Muscle layer of colon (tissue), 2 donors: ENCODE results near the gene LPAR3.

ENCODE experiments used
- H3K27ac ChIP-seq: one replicate; pipeline ENCODE4 v1.7.0; 2013; ENCODE audit warnings: low read depth, mild to moderate bottlenecking, low read length, moderate library complexity
- H3K27me3 ChIP-seq, 2 donors: one replicate each; pipeline ENCODE4 v1.7.0; 2013; ENCODE audit warnings: low read length in 2 of 2, mild to moderate bottlenecking in 2 of 2; ENCODE audit not compliant: insufficient read depth in 2 of 2, control insufficient read depth in 1 of 2
- H3K36me3 ChIP-seq: one replicate; pipeline ENCODE4 v1.7.0; 2013; ENCODE audit warnings: mild to moderate bottlenecking, low read length; ENCODE audit not compliant: insufficient read depth
- H3K4me1 ChIP-seq: one replicate; pipeline ENCODE4 v1.7.0; 2013; ENCODE audit warnings: mild to moderate bottlenecking, low read length; ENCODE audit not compliant: insufficient read depth
- H3K4me3 ChIP-seq, 2 donors: one replicate each; pipeline ENCODE4 v1.7.0; 2013; ENCODE audit warnings: low read length in 2 of 2, low read depth in 1 of 2, mild to moderate bottlenecking in 1 of 2, moderate library complexity in 1 of 2
- H3K9ac ChIP-seq: one replicate; pipeline ENCODE4 v1.7.0; 2013; ENCODE audit warnings: low read length
- H3K9me3 ChIP-seq: one replicate; pipeline ENCODE4 v1.7.0; 2013; ENCODE audit warnings: mild to moderate bottlenecking, low read length
- donor health status: abdominal sarcoma.
- donor health status: Adenocarcinoma of cecum.

Gene LPAR3

DNA sequence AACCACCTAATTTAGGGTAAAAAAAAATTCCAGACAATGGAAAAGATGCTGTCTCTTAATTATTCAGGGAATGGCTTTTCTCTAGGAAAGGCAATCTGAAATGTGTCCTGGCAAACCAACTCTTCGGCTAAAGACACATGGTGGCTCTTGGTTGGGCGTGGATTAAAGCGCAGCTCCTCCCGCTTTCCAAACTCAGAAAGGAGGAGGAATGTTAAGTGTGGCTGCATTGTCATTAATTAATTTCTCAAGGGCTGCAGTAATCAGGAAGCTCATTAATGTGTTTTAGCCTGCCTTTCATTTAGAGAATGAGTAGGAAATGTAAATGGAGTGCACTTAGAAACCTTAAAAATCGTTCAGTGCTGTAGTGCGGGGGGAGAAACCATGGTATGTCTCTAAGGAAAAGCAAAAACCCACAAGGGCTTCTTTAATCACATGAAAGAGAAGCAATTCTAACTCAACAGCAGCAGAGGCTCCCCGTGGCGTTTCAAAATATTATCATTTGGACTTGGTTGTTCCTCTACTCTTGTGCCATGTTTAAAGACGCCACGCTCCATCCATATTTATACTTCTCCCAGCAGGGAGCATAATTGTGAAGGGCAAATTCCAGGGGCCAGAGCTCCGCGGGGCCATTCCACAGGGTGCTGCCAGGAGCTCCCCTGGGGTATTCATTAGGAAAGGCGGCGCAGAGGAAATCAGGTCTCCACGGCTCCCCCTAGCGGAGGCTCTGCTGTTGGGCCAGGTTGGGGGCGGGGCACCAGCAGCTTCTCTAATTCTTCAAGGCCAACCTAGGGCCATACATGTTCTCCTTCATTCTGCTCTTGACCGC is 110.8 kb downstream of the LPAR3 start:
- Histone ChIP-seq H3K9me3 (no peaks in the 10 kb centered on the region), H3K4me1 (peaks cover 22% of the 10 kb centered on the region), H3K4me3 (no peak overlapping the region), H3K27me3 (no peaks in the 10 kb centered on the region), H3K27ac (no peak overlapping the region), H3K36me3 (no peaks in the 10 kb centered on the region), H3K9ac (no peak overlapping the region)

DNA sequence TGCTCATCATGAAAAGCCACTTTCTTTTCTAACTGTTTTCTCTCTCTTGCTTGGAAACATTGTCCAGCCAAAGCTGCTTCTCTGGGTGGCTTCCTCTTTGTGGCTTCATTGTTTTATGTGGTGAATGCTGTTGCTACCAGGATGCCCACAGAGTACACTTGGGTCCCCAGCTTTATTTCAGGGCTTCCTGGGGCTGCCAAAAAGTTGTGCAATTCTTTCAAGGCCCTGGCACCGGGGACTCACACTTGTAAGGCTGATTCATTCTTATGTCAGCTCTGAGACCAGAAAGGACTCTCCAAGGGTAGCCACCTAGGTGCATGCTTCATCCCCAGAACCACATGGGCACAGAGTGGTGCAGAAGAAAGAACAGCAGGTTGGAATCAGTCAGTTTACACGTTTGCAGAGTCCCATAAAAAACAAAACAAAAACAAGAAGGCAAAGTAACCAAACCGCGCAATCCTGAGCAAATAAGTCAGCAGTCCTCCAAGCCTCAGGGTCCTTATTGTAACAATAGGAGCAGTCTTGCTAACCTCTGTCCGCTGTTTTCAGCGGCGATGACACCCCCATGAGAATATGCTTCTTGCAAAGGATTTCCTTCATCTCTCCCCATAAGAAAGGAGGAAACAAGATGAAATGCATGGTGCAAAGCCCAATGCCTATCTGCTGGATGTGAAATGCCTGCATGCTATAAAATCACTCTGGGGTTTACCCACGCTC is 112.8 kb downstream of the LPAR3 start:
- Histone ChIP-seq H3K36me3 (no peaks in the 10 kb centered on the region), H3K4me1 (peaks cover 12% of the 10 kb centered on the region)

DNA sequence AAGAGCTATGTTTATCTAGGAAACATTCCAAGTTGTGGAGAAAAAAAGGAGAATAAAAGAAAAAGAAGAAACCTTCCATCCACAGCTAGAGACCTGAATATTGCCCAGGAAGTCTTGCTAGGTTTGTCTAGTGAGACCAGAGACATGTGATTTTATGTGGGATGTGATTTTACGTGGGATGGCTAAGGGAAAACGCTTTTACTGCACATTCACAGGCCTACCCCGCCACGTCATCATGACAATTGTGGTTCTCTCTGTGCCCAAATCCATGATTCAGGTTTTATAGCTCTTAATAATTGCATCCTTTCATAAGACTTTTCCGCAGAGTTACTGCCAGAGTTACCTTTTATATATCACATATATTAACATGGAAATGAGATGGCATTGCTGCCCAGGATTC is 116.4 kb downstream of the LPAR3 start:
- peaks cover 5% of the 10 kb centered on the region for H3K4me1 ChIP-seq
- no peaks in the 10 kb centered on the region for H3K9me3 ChIP-seq
- H3K9ac ChIP-seq: no peak overlapping the region
- no peaks in the 10 kb centered on the region for H3K27me3 ChIP-seq
- no peak overlapping the region for H3K27ac ChIP-seq
- H3K4me3 ChIP-seq: no peak overlapping the region
- no peaks in the 10 kb centered on the region for H3K36me3 ChIP-seq

More for the DNA sequence above, 112.8 kb downstream of the LPAR3 start:
- no peak overlapping the region for H3K4me3 ChIP-seq
- H3K9ac ChIP-seq: no peak overlapping the region
- H3K27me3 ChIP-seq: no peaks in the 10 kb centered on the region
- no peaks in the 10 kb centered on the region for H3K9me3 ChIP-seq
- no peak overlapping the region for H3K27ac ChIP-seq

DNA sequence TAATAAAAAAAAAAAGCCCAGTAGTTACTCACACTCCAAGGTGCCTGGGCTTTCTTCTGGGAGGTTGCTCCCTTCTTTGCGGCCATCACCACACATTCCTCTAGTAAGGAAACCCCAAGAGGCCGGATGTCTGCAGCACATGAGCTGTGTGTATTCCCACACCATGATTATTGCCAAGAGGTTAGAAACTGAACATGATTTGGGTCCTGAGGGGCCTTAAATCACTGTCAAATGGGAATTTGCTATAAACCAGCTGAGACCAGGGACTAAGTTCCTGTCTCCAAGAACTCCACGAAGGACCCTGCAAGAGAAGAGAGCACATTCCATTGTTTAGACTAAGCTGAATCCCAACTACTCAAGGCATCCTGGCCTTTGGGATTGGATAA is 117.5 kb downstream of the LPAR3 start:
- Histone ChIP-seq H3K36me3 (no peaks in the 10 kb centered on the region), H3K9ac (no peak overlapping the region), H3K4me3 (no peak overlapping the region), H3K27me3 (no peaks in the 10 kb centered on the region), H3K9me3 (no peaks in the 10 kb centered on the region), H3K27ac (no peak overlapping the region), H3K4me1 (peaks cover 5% of the 10 kb centered on the region)

DNA sequence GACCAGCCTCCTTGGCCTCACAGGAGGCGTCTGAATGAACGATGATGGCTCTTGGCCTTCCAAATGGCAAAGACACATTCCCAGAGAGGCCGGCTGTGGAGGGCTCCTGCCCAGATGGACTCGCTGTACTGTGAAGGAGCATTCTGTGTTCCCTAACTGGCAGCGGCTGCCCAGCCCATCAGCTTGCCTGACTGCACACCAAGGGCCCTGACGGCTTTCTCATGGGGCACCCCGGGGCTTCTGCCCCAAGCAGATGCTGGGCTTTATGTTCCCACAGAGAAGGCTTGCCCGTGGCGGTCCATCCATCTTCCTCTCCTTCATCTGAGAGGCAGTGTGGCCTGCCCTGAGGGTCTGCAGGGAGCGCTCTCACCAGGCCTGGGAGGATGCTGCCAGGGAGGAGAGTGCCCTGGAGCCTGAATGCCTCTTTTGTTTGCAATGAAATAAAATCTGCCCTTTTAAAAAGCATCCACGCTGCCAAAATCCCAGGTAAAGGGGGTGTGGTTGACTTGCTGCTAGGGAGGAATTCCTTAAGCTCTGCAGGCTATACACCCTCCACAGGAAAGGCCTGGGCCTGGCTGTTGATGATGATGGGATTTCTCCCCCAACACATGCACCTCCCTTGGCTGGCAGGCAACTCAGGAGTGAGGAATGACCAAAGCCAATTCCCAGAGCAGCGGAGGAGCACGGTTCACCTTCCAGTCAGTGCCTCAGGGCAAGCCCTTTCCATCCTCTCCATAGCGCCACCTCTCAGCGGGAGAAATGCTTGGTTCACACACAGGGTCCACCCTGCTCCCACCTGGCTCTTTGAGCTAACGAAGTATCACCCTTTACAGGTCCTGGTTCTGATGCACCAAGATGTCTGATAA is 118.1 kb downstream of the LPAR3 start:
- Histone ChIP-seq H3K36me3 (no peaks in the 10 kb centered on the region), H3K27me3 (no peaks in the 10 kb centered on the region), H3K4me1 (peaks cover 2% of the 10 kb centered on the region), H3K27ac (no peak overlapping the region), H3K9ac (no peak overlapping the region), H3K4me3 (no peak overlapping the region), H3K9me3 (no peaks in the 10 kb centered on the region)

DNA sequence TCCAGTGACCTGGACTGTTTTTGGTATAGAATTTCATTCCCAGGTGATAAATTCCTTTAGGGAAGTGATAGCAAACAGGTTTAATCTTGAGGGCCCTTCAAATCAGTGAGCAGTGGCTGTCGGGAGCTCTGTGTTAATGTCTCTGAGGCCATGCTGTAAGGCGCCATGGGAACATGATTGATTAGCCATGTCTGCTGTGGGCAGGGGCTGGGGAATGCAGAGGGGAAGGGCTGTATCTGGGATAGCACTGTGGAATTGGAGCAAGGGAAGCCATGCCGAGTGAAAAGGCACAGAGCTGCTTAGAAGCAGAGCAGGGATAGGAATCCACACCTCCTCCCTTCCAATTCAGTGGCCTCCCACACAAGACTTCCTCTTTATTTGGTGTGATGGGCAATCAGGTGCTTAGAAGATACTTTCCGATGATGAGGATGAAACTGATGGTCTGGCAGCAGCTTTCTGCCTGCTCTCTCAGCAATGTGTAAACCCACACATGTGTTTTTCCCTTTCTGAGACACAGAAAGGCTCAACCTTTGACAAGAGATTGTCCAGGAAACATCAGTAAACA is 119.0 kb downstream of the LPAR3 start:
- Histone ChIP-seq H3K9ac (no peak overlapping the region), H3K27me3 (no peaks in the 10 kb centered on the region), H3K36me3 (no peaks in the 10 kb centered on the region), H3K27ac (no peak overlapping the region), H3K9me3 (no peaks in the 10 kb centered on the region), H3K4me3 (no peak overlapping the region), H3K4me1 (no peaks in the 10 kb centered on the region)

DNA sequence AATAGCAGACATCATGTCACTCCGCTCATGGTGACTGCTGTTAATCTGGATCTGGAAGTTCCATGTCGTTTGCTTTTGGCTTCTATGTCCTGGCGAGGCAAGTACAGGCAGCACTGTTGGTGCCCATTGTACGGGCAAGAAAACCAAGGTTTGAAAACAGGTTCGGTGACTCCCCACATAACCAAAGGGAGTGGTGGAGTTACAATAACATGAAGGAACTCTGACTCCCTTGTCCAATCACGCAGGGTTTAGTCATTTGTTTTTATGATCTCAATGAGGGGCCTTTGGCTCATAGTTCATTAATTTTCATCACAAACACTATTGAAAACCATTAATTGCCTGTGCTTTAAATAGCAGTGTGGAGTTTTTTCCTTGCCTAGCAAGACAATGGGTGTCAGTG is 119.8 kb downstream of the LPAR3 start:
- Histone ChIP-seq H3K9ac (no peak overlapping the region), H3K4me3 (no peak overlapping the region), H3K27me3 (no peaks in the 10 kb centered on the region), H3K36me3 (no peaks in the 10 kb centered on the region), H3K27ac (no peak overlapping the region), H3K4me1 (no peaks in the 10 kb centered on the region), H3K9me3 (no peaks in the 10 kb centered on the region)

DNA sequence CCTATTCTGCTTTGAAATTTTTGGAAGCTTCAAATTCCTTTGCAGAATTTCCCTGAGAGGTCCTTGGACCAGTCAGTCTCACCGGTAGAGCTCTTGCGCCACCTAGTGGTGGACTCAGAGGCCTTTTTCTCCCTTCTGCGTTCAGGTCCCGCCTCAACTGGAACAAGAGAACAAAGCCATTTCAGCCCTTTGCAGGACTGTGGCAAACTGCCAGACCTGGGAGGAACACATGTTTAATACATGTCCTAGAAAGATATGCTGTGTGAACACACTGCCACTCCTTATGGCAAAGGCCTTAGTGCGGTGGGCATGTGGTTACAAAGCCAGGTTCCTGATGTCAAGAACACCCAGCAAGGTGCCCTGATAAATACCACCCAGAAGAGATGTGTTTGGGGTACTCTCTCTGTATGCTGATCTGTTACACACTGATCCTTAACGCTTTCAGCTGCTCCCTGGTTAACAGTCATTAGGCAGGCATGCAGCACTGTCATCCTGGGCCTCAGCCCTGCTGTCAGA is 120.5 kb downstream of the LPAR3 start:
- Histone ChIP-seq H3K4me1 (no peaks in the 10 kb centered on the region), H3K27me3 (no peaks in the 10 kb centered on the region), H3K4me3 (no peak overlapping the region), H3K27ac (no peak overlapping the region), H3K36me3 (no peaks in the 10 kb centered on the region), H3K9ac (no peak overlapping the region), H3K9me3 (no peaks in the 10 kb centered on the region)

DNA sequence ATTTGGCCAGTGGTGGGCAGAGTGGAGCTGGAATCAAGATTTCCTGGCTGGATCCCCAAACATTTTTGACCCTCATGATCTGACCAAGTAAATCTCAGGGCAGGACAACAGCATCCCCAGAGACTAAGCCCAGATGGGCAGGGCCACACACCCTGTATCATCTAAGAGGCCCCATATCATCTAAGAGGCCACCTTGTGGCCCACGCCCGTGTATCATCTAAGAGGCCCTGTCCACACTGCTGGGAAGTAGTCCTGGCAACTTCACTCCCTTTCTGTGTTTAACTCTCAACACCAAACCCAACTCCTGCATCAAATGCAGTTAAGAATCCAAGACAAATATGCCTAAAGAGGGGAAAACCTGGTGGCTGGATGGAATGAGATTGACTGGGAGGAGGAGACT is 121.1 kb downstream of the LPAR3 start:
- no peak overlapping the region for H3K4me3 ChIP-seq
- H3K9ac ChIP-seq: no peak overlapping the region
- no peaks in the 10 kb centered on the region for H3K4me1 ChIP-seq
- H3K27ac ChIP-seq: no peak overlapping the region
- no peaks in the 10 kb centered on the region for H3K36me3 ChIP-seq
- no peaks in the 10 kb centered on the region for H3K27me3 ChIP-seq
- no peaks in the 10 kb centered on the region for H3K9me3 ChIP-seq

DNA sequence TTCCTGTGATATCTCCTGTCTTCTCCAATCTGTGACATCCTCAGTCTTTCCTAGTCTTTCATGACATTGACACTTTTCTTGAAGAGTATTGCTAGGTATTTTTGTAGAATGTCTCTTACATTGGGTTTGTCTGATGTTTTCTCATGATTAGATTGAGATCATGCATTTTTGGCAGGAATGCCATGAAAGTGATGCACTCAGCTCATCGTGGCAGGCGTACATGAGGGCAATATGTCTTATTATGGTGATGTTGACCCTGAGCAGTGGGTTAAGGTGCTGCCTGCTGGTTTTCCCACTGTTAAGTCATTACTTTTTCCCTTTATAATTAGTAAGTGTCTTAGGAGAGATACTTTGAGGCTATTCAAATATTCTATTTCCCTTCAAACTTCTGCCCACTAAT is 122.5 kb downstream of the LPAR3 start:
- Histone ChIP-seq H3K4me1 (no peaks in the 10 kb centered on the region), H3K4me3 (no peak overlapping the region), H3K27me3 (peaks cover 0 to 3% of the 10 kb centered on the region in 2 donors), H3K36me3 (no peaks in the 10 kb centered on the region), H3K27ac (no peak overlapping the region), H3K9ac (no peak overlapping the region), H3K9me3 (no peaks in the 10 kb centered on the region)

DNA sequence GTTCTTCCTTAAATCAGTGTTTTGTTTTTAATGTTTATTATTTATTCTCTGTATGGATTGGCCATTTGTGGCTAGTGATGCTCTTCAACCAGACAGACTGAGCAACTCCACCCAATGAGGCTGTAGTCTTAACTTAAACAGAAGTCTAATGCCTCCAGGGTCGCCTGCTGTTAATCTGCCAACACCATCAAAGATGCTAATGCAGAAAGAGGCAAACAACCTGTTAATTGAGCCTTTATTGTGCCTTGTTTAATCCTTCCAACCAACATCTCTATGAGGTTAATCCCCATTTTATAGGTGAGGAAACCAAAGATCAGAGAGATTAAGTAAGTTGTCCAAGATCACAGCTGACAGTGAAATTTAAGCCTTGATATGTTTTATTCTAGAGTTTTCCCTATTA is 123.4 kb downstream of the LPAR3 start:
- no peak overlapping the region for H3K27ac ChIP-seq

More for the DNA sequence above, 123.4 kb downstream of the LPAR3 start:
- no peaks in the 10 kb centered on the region for H3K4me1 ChIP-seq
- H3K4me3 ChIP-seq: no peak overlapping the region
- no peaks in the 10 kb centered on the region for H3K9me3 ChIP-seq
- no peak overlapping the region for H3K9ac ChIP-seq
- no peaks in the 10 kb centered on the region for H3K36me3 ChIP-seq
- H3K27me3 ChIP-seq: peaks cover 0 to 6% of the 10 kb centered on the region in 2 donors
